GM12891 (cell line): ENCODE data around the gene ALDOA.

Experiments
- POLR2A ChIP-seq: IDR thresholded peaks from 2 replicates; pipeline ENCODE4 v1.6.1; 2011; ENCODE audit warnings: low read depth, low read length, control low read depth
- TAF1 ChIP-seq: IDR thresholded peaks from 2 replicates; pipeline ENCODE4 v1.6.1; 2011; ENCODE audit warnings: low read depth, low read length, control low read depth

GRCh38 chr16:30025574-30025973 lies 40.0 kb upstream of the ALDOA start:
- TF ChIP-seq POLR2A (no peak), TAF1 (no peak)
